WTC11 (cell line): ENCODE data around the gene BCORL1. TPM values are rescaled to one million over a fixed set of nuclear protein-coding genes. Genes with fewer than 3 reads are reported as not detected.

Experiments used
- ATAC-seq: fragments of 200-7000 bp; cut with Tn5 transposase; 2 replicates; pipeline ENCODE4 v1.10.0; 2021; ENCODE audit warnings: mild to moderate bottlenecking, moderate library complexity
- CTCF ChIA-PET: fragments of 300-600 bp; sonication (Branson Sonifier 250); formaldehyde crosslinking; loops from one replicate; lab custom pipeline; 2021; ENCODE audit warnings: antibody characterized with exemption; lab: Charles Lee
- POLR2A ChIA-PET: fragments of 350-600 bp; sonication (Branson Sonifier 250); formaldehyde crosslinking; loops from one replicate; lab custom pipeline; 2021; ENCODE audit warnings: antibody characterized with exemption; lab: Charles Lee
- DNase-seq: peaks from one replicate; pipeline ENCODE4 v3.0.0; 2021; ENCODE audit warnings: low spot score
- H3K27ac Mint-ChIP-seq: 2 replicates; pipeline ENCODE4 v1.8.0; 2021; ENCODE audit warnings: mixed read lengths
- H3K27me3 Mint-ChIP-seq: 2 replicates; pipeline ENCODE4 v1.8.0; 2021; ENCODE audit warnings: low read depth, mild to moderate bottlenecking, moderate library complexity, mixed read lengths
- H3K36me3 Mint-ChIP-seq: 2 replicates; pipeline ENCODE4 v1.8.0; 2021; ENCODE audit warnings: mixed read lengths
- H3K4me1 Mint-ChIP-seq: 2 replicates; pipeline ENCODE4 v1.8.0; 2022; ENCODE audit warnings: mixed read lengths
- H3K4me3 Mint-ChIP-seq: 2 replicates; pipeline ENCODE4 v1.8.0; 2021; ENCODE audit warnings: mild to moderate bottlenecking, moderate library complexity, mixed read lengths
- H3K9me3 Mint-ChIP-seq: 2 replicates; pipeline ENCODE4 v1.8.0; 2021; ENCODE audit warnings: mixed read lengths
- AFF4 ChIP-seq: sonication (generic); formaldehyde crosslinking; IDR thresholded peaks from 2 replicates; pipeline ENCODE4 v1.8.1; 2023; ENCODE audit warnings: mild to moderate bottlenecking, missing genetic modification reagents, borderline replicate concordance
- E2F1 ChIP-seq: sonication (generic); formaldehyde crosslinking; IDR thresholded peaks from 2 replicates; pipeline ENCODE4 v1.8.0; 2022; ENCODE audit warnings: mild to moderate bottlenecking, missing genetic modification reagents
- E2F5 ChIP-seq: sonication (generic); formaldehyde crosslinking; IDR thresholded peaks from 2 replicates; pipeline ENCODE4 v1.8.1; 2022; ENCODE audit warnings: mild to moderate bottlenecking, moderate library complexity, missing genetic modification reagents
- ESRRA ChIP-seq: sonication (generic); formaldehyde crosslinking; IDR thresholded peaks from 2 replicates; pipeline ENCODE4 v1.8.1; 2022; ENCODE audit warnings: mild to moderate bottlenecking, missing genetic modification reagents, borderline replicate concordance
- FOXP4 ChIP-seq: sonication (generic); formaldehyde crosslinking; IDR thresholded peaks from 2 replicates; pipeline ENCODE4 v1.8.0; 2022; ENCODE audit warnings: mild to moderate bottlenecking, missing genetic modification reagents
- GRHL2 ChIP-seq: fragments of 250-450 bp; sonication (Bioruptor Pico); IDR thresholded peaks from 2 replicates; pipeline ENCODE4 v1.8.0; 2022; ENCODE audit warnings: mild to moderate bottlenecking, moderate library complexity; ENCODE audit not compliant: insufficient replicate concordance, severe bottlenecking
- IRF2 ChIP-seq: sonication (generic); formaldehyde crosslinking; IDR thresholded peaks from 2 replicates; pipeline ENCODE4 v1.8.0; 2022; ENCODE audit warnings: low read depth, missing genetic modification reagents, borderline replicate concordance
- MLX ChIP-seq: sonication (generic); formaldehyde crosslinking; IDR thresholded peaks from 2 replicates; pipeline ENCODE4 v1.8.1; 2023; ENCODE audit warnings: mild to moderate bottlenecking, missing genetic modification reagents, moderate library complexity
- NR2C2 ChIP-seq: sonication (generic); formaldehyde crosslinking; IDR thresholded peaks from 2 replicates; pipeline ENCODE4 v1.8.0; 2022; ENCODE audit warnings: mild to moderate bottlenecking, missing genetic modification reagents
- NR3C1 ChIP-seq: sonication (generic); formaldehyde crosslinking; conservative IDR thresholded peaks from 2 replicates; pipeline ENCODE4 v1.8.1; 2023; ENCODE audit warnings: low read depth, mild to moderate bottlenecking, missing genetic modification reagents
- RELA ChIP-seq: sonication (generic); formaldehyde crosslinking; IDR thresholded peaks from 2 replicates; pipeline ENCODE4 v1.8.1; 2022; ENCODE audit warnings: missing genetic modification reagents, mild to moderate bottlenecking, borderline replicate concordance
- SOX15 ChIP-seq: fragments of 250-450 bp; sonication (Bioruptor Pico); IDR thresholded peaks from 2 replicates; pipeline ENCODE4 v1.9.0; 2021; ENCODE audit warnings: mild to moderate bottlenecking
- STAT6 ChIP-seq: sonication (generic); formaldehyde crosslinking; conservative IDR thresholded peaks from 2 replicates; pipeline ENCODE4 v1.8.1; 2023; ENCODE audit warnings: mild to moderate bottlenecking, low read depth, missing genetic modification reagents, moderate library complexity
- TP53 ChIP-seq: sonication (generic); formaldehyde crosslinking; IDR thresholded peaks from 2 replicates; pipeline ENCODE4 v1.8.1; 2023; ENCODE audit warnings: mild to moderate bottlenecking, missing genetic modification reagents
- ZBTB43 ChIP-seq: sonication (generic); formaldehyde crosslinking; IDR thresholded peaks from 2 replicates; pipeline ENCODE4 v1.8.1; 2023; ENCODE audit warnings: mild to moderate bottlenecking, missing genetic modification reagents
- ZNF281 ChIP-seq: sonication (generic); formaldehyde crosslinking; IDR thresholded peaks from 2 replicates; pipeline ENCODE4 v1.8.0; 2023; ENCODE audit warnings: mild to moderate bottlenecking, missing genetic modification reagents
- ZNF671 ChIP-seq: fragments of 250-450 bp; sonication (Bioruptor Pico); IDR thresholded peaks from 2 replicates; pipeline ENCODE4 v1.8.0; 2021; ENCODE audit warnings: mild to moderate bottlenecking
- total RNA-seq: library from RNA; stranded (reverse); gene quantifications from 3 replicates; pipeline ENCODE4 v1.2.3, GENCODE V29; 2021

Gene BCORL1
- total RNA-seq, 1 experiment from 2014 or later, result 12.0 TPM

GRCh38 chrX:129932821-129933321 is 49.6 kb upstream of the BCORL1 start:
- ATAC-seq (peak; percentile 1; the same call in 1 of the 2 replicates), DNase-seq (peak; percentile 35)
- H3K36me3 Mint-ChIP-seq, result peaks cover 5% of the 10 kb centered on the region; the same call in 1 of the 2 replicates
- H3K9me3 Mint-ChIP-seq, result no peaks in the 10 kb centered on the region
- ChIA-PET POLR2A (no interaction called here), CTCF (interaction anchor here (2.0 kb wide), 1 partner anchor 128 kb away, joined by 8 read pairs; no protein-coding TSS in a partner anchor)
- peaks cover 52% of the 10 kb centered on the region for H3K27me3 Mint-ChIP-seq
- H3K4me3 Mint-ChIP-seq, result peak overlapping the region; percentile 54
- H3K27ac Mint-ChIP-seq, result no peak overlapping the region
- H3K4me1 Mint-ChIP-seq, result peaks cover 24% of the 10 kb centered on the region
- TF ChIP-seq FOXP4 (CRISPR knock-in tag), result no peak
- TF ChIP-seq ZNF281, result no peak
- no peak for TF ChIP-seq NR2C2 (CRISPR knock-in tag)
- TF ChIP-seq IRF2 (CRISPR knock-in tag), result no peak
- TF ChIP-seq SOX15, result no peak
- TF ChIP-seq ZBTB43 (CRISPR knock-in tag), result no peak
- no peak for TF ChIP-seq E2F5 (CRISPR knock-in tag)
- no peak for TF ChIP-seq ESRRA (CRISPR knock-in tag)
- no peak for TF ChIP-seq GRHL2 (CRISPR knock-in tag)
- TF ChIP-seq AFF4 (CRISPR knock-in tag), result no peak
- TF ChIP-seq MLX, result no peak
- TF ChIP-seq RELA (CRISPR knock-in tag), result no peak
- no peak for TF ChIP-seq NR3C1
- no peak for TF ChIP-seq ZNF671 (CRISPR knock-in tag)
- TF ChIP-seq STAT6 (CRISPR knock-in tag), result no peak
- no peak for TF ChIP-seq E2F1 (CRISPR knock-in tag)
- TF ChIP-seq TP53 (CRISPR knock-in tag), result no peak
